ENCODE measurements around the gene TXNL4A.

- TF ChIP-seq POLR2A (IDR thresholded peaks at IDR 0.05), result no peak
- TF ChIP-seq CTCF (IDR thresholded peaks at IDR 0.05), result no peak
Observed at GRCh38 chr18:79930020-79930642, 58.2 kb downstream of the TXNL4A start.
